Measurements from ENCODE around the gene CCDC69.
A peak's percentile ranks its signal among the peaks of the same experiment; 100 is the strongest.

The CCDC69 gene

DNA sequence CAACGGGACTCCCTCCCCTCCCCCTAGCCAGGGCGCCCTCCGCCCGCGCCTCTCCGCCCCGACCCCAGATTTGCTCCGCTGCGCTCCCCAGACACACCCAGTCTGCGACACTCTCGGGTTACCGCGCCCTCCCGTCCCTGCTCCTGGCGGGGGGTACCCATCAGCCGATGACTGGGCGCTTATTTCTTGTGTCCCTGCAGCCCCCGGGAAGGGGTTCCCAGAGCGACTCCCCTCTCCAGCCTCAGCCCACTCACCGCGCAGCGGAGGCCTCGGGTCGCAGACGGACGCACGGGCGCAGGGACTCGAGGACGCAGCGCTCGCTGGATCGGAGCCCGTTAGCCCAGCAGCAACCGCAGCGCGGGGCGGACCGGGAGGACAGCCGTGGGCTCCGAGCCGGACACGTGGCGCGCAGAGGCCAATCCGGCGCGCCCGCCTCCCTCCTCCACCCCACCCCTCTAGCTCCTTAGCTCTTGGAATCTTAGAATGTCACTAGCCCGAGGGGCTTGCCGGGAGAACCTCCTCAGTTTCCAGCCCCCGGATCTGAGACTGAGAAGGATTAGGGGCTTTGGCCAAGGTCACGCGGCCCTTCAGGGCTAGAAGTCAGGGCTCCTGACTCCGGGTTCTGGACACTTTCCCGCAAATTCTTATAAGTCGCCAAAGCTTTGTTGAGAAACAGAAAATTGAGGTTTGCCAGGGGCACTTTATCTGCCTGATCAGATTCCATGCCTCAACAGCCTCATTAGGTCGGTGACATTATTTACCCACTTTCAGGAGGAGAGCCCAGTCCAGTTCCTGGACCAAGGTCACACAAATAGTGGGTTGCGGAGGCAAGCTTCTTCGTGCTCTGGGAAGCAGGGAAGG, 66.2 kb downstream of the CCDC69 start, which contains the start of gene ANXA6:
ANXA6 (minus strand) TSS at position 354 of the 861 bp plus-strand sequence. CDS start 9,878 bp downstream, outside the sequence.
- DNase-seq: peak; percentile 61

DNA sequence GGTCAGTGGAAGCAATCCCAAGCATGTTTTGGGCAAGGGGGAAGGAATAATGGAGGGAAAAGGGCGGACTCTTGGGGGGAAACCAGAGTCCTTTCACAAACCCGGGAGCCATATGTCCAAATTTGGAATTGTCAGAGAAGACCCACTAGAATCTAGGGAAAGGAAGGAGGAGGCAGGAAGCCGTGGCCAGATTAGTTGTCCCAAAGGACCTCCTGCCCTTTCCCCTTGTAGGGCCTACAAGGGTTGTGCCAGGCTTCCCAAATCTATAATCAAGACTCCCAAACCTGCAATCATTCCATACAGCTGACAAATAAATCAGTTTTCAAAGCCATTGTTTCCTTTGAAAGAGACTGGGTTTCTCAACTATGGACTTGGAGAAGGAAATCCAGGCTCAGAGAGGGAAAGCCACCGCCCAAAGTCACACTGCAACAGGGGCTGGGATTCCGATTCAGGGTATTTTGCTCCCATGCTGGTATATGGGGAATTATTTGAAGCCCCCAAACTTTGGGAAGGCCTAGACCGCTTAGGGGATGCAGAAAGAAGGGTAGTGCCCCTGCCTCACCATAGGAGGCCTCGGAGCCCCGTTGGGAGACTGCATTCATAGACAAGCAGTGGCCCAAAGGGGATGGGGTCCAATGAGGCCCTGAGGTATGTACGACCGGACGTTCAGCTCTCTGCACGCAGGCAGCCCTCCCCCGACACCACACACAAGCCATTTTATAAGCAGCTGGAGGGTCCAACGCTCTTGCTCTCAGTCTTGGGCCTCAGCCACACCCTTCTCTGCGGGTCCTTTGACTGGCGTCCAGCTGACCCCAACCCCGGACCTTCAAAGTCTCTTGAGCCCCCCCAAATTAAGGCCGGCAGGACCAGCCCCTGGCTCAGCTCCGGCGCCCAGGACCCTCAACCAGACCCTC, 67.1 kb downstream of the CCDC69 start:
- DNase-seq: no peak

DNA sequence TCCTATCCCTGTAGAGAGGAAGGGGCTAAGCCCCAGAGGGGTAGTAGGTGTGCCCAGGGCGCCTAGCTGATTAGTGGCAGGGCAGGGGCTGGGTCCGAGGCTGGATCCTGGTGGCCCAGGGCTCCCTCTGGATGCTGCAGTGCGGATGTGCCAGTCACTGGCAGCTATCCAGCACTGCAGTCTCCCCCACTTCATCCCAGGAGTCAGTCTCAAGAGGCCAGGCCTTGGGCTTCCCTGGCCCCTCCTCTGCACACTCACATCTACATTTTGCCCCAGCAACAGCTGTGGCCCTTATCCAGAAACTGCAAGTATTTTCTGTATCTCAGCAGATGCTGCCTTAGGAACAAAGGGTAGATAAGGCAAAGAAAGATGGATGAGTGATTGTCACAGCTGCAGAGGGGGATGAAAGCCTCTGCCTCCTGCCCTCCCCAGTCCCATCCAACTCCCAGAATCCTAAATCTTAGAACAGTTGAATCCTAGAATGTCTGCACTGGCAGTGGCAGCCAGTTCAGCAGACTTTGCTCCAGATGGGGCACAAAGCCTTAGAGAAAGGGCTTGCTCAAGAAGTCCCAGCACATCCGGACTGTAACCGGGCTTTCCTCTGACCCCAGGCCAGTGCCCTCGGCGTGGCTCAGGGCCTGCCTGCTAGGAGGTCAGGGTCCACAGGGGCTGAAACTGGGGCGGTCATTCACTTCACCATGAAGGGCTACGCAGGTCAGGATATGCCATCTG, 68.0 kb downstream of the CCDC69 start:
- DNase-seq: no peak

GRCh38 chr5:151154931-151155774, 68.7 kb downstream of the CCDC69 start:
- DNase-seq: peak; percentile 59

DNA sequence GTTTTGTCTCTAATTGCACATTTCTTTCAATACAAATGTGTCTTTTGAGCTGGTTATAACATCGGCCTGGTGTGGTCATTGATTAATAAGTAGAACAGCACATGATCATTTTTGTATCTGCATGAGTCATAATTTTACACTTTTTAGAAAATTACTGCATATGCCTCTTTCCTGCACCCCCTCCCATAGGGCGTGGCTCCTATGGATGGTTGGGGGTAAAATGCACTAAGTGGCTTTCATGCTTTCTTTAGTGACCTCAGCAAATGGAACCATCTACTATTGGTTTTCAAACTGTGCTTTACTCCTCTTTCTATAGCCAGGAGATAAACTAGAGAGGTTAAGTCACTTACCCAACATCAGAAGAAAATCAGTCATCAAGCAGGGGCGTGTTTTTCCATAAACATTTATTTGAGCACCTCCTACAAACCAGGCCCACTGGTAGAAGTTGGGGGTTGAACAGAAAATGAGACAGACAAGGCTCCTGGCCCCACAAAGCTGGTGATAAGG, 70.1 kb downstream of the CCDC69 start:
- DNase-seq: peak; percentile 62

GRCh38 chr5:151153300-151153699, 70.6 kb downstream of the CCDC69 start:
- no peak for DNase-seq

- DNase-seq: peak; percentile 84
These were observed 72.1 kb downstream of the CCDC69 start for GRCh38 chr5:151151793-151152192.

DNA sequence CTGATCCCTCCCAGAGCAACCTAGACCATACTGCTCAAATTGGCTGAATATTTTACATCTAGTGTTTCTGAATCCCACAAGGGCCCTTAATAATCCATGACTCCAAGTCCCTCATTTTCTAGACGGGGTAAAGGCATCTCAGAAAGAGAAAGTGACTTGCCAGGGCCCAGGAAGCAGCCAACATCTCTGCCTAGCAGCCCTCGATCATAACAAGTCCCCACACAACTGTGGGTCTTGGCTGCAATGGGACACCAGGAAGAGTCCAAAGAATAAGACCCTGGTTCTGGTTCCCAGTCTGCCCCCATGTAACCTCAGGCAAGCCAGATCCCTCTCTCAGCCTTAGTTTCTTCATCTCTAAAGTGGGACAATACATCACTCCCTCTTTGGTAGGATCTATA, 72.6 kb downstream of the CCDC69 start:
- DNase-seq: no peak

DNA sequence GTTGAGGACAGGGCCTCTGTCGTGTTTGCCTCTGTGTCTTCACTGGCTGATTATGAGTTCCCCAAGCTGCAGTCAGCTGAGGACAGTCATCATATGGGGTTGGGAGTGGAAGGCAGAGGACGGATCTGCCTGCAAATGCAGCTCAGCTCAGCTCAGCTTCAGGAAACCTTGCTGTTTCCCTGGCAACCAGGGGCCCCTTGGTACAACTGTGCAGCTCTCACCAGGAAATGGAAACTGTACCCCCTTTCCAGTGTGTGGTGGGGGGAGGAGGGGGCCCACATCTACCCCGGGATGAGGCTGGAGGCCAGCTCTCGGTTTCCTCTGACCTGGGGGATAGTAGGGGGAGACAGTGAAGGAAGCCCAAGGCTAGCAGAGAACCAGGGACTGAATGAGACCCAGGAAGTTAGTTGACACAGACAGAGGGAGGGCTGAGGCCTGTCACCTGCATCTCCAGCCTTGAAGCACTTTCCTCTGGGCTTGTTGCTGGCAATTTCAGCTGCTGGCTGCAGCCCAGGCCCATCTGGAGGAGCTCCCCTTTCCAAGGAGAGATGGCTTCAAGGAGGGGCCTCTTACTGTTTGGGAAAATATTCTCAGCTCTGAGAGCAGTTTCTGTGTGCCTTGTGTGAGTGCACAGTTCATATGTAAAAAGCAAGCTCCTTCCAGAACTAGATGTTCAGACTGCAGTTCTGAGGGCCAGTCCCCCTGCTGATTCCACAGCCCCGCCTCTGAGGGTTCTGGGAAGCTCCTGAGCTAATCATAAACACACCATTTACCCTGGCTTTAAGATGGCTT, 73.2 kb downstream of the CCDC69 start:
- DNase-seq: peak; percentile 74

DNA sequence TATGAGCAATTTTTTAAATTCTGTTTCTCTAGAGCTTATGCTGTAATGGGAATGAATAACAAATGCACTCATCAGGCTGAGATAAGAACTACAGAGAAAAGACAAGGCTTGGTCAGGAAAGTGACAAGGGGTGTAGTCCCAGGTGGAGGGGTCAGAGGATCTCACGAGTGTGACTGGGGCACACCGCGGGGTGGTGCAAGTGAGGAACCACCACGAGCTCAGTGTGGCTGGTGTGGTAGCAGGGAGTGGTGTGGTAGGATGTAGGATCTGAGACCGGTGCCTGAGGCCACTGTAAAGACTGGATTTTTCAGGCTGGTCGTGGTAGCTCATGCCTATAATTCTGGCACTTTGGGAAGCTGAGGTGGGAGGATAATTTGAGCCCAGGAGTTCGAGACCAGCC, 75.3 kb downstream of the CCDC69 start:
- no peak for DNase-seq

GRCh38 chr5:151147033-151147432, 76.9 kb downstream of the CCDC69 start:
- no peak for DNase-seq

GRCh38 chr5:151146061-151146460, 77.8 kb downstream of the CCDC69 start:
- no peak for DNase-seq

- no peak for DNase-seq
These were observed 79.0 kb downstream of the CCDC69 start for GRCh38 chr5:151144922-151145321.

DNA sequence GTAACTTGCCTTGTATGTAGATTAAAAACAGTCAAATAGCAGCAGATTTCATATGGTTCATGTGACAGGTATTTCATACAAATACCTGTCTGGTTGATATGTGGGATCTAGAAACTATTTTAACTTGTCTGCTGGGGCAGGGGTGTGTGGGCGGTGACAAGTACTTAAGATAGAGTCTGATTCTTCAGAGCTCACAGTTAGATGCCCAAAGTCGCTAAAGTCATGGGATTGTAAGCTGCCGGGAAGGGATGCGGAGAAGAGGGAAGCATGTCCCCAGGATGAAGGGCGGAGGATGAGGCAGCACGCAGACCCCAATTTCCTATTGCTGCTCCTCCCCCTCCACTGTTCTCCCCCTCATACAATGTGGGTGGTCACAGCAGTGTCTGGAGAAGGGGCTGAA, 79.6 kb downstream of the CCDC69 start:
- DNase-seq: no peak

DNA sequence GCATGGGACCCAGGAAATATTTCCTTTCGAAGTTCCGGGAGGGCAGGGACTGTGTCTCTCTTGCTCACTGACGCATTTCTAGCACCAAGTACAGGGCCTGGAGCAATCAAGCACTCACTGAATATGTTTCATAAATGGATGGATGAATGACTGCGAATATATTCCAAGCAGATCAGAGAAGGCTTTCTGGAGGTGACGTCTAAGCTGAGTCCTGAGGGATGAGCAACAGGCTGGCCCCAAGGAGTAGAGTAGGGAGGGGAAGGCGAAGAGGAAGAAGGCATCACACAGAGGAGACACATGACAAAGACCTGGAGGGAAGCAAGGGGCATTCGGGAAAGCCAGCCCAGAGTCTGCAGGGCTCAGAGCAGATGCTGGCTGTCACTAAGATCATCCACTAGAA, 80.2 kb downstream of the CCDC69 start:
- DNase-seq: no peak

DNA sequence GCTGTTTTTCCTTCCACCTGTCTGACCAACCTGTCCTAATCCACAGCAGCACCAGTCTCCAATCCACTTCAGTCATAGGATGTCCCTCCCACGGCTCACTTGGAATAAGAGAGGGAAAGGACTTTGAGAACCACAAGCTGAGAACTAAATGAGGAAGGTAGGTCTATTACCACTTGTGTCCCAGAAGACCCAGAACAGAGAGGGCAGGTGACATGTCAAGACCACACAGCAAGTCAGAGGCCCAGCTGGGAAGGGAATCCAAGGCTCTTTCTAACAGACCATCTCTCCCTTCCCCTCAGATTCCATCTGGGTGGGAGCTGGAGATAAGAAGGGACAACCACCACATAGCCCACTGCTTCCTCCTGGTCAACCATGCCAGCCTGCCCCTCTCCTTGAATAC, 81.0 kb downstream of the CCDC69 start:
- DNase-seq: no peak

DNA sequence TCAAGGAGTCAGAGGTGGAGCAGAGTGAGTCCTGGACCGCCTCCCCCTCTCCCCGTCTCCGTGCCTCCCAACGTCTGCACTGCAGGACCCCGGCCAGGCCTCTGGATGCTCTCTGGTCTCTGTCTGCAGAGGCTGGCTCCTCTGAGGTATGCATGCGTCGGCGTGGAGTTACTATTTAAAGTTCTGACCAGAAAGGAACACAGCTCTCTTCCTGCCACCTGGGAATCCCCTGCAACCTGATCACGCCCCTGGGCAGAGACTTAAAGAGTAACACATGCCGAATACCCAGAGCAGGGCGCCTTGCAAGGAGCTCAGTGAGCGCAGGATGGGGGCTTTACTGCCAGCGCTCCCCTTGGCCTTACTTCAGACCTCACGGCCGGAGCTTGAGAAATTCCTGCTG, 82.4 kb downstream of the CCDC69 start:
- DNase-seq: peak; percentile 54

GRCh38 chr5:151140686-151141459, 83.0 kb downstream of the CCDC69 start:
- DNase-seq: no peak

DNA sequence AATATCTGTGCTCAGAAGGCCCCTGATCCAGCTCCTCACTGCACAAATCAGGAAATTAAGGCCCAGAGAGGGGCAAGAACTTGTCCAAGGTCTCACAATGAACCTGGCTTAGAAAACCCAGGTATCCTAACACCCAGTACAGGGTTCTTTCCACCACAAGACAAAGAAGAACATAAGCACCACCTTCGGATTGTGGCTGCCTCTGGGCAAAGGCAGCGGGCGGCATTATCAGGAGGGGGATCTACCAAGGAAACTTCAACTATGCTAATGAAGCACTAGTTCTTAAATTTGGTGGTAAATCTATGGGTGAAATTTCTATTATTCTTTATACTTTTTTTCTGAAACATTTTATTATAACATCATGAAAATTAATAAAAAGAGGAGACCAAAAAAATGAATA, 84.2 kb downstream of the CCDC69 start:
- no peak for DNase-seq

GRCh38 chr5:151139015-151139414, 84.9 kb downstream of the CCDC69 start:
- DNase-seq: no peak

Data from stimulated activated CD4-positive, alpha-beta T cell treated with anti-CD3 and anti-CD28 coated beads, Interleukin-1b, Interleukin-23, amount 100 ng/mL, for 48 hours (primary cell).